GM21526 (cell line): ENCODE data around the gene OLIG2.

ENCODE experiments used
- ATAC-seq: cut with Tn5 transposase; IDR thresholded peaks from one replicate; pipeline ENCODE4 v1.9.1; 2021; ENCODE audit warnings: moderate library complexity; ENCODE audit not compliant: unreplicated experiment, low FRiP score

The OLIG2 gene

GRCh38 chr21:33032434-33033047 lies 6.8 kb downstream of the OLIG2 start:
- no peak for ATAC-seq

DNA sequence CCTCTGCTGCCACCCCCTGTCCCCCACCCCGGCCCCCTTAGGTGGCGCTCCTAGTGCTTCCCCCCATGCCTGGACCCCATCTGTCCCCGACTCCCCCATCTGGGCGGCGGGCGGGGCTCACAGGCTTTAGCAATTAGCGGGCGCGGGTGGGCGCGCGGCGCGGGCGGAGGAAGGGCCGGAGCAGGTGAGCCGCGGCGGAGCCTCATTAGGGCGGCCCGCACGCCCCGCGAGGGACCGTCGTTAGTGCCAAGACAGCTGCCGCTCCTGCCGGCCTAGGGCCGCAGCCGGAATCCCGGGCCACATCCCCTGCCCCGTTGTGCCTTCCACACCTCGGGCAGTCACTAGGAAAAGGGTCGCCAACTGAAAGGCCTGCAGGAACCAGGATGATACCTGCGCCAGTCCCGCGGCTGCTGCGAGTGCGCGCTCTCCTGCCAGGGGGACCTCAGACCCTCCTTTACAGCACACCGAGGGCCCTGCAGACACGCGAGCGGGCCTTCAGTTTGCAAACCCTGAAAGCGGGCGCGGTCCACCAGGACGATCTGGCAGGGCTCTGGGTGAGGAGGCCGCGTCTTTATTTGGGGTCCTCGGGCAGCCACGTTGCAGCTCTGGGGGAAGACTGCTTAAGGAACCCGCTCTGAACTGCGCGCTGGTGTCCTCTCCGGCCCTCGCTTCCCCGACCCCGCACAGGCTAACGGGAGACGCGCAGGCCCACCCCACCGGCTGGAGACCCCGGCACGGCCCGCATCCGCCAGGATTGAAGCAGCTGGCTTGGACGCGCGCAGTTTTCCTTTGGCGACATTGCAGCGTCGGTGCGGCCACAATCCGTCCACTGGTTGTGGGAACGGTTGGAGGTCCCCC lies 7.6 kb downstream of the OLIG2 start:
- no peak for ATAC-seq

GRCh38 chr21:33033961-33034413 lies 8.3 kb downstream of the OLIG2 start:
- ATAC-seq, result no peak

DNA sequence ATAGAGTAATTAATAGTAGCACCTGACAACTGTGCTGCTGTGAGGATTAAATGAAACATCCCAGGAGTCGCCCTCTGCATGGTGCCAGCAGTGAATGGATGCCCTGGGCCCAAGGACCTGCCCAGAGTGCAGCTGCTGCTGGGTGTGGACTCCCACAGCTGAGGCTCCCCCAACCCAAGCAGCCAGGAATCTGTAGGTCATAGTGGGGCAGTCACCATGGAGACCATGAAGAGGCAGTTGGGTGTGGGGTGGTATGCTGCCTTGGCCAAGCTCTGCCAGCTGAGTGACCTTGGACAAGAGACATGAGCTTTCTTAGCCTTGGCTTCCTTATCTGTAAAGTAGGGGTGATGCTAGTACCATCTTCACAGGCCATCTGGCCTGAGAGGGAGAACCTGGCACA lies 9.4 kb downstream of the OLIG2 start:
- no peak for ATAC-seq

DNA sequence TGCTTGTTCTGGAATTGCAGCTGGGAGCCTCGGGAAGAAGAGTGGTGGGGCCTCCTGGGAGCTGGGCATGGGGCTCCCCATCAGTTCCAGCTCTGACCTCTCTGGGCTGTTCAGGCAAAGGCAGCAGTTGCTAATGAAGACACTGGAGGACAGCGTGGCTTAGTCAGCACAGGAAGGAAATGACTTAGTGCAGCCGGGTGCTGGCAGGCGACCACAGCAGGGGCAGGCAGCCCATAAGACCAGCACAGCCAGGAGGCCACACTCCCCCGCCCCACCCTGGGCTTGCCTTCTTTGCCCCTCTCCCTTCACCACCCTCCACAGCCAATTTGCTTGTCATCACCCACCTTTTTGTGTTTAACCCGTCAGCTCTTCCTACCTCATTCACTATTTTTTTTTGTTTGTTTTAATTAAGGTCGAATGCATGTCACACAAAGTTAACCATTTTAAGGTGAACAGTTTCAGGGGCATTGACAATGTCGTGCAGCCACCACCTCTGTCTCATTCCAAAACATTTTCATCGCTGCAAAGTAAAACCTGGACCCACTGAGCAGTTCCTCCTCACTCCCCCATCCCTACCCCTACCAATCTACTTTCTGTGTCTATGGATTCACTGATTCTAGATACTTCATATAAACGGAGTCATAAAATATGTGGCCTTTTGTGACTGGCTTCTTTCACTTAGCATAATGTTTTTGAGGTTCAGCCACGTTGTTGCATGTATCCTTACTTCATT lies 10.9 kb downstream of the OLIG2 start:
- no peak for ATAC-seq

DNA sequence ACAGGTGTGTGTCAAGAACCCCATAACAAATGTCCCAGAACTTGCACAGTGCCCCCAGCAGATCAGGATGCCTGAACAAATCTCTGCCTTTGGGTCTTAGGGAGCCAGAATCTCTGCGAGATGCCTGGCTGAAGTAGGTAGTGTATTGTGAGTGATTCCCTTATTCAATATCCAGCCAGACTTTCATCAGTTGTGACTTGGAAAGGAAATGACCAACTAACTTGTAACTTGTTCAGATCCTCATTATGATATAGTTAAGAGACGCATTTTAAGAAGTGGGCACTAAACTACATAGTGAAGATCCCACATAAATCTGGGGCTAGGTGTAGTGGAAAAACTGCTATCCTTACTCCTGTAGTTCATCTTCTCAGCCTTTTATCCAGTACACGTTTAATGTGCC lies 11.8 kb downstream of the OLIG2 start:
- no peak for ATAC-seq

DNA sequence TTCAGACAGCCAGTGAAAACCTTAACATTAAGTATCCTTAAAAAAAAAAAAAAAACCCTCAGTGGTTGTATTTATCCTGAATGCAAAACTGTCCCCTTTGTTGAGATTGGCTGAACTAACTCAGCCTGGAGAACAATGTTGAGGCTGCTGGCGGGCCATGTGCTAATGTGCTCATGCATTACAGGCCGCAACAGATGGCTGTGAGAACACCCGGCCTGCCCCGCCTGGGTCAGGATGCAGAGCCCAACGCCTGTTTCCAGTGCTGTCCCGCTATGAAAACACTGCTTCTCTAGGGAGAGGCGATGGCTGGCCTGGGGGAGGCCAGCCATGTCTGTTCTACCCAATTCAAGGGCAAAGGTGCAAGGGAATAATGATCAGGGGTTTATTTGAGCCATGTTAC lies 13.8 kb downstream of the OLIG2 start:
- ATAC-seq, result no peak

GRCh38 chr21:33040215-33040614 lies 14.5 kb downstream of the OLIG2 start:
- no peak for ATAC-seq

DNA sequence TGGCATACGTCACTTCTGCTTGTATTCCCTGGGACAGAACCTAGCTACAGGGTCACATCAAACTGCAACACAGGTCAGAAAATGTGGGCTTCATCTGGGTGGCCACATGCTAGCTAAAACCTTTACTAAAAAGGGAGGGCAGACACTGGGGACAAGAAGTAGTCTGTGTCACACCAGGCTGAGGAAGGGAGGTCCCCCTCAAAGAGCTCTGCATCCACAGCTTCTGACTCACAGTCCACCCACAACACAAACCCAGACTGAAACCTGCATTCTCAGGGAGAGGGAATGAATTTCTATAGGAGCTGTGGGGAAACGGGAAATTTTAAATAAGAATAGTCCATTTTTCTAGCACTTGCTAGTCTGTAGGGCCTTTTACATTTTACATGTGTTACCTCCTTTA lies 16.2 kb downstream of the OLIG2 start:
- no peak for ATAC-seq

DNA sequence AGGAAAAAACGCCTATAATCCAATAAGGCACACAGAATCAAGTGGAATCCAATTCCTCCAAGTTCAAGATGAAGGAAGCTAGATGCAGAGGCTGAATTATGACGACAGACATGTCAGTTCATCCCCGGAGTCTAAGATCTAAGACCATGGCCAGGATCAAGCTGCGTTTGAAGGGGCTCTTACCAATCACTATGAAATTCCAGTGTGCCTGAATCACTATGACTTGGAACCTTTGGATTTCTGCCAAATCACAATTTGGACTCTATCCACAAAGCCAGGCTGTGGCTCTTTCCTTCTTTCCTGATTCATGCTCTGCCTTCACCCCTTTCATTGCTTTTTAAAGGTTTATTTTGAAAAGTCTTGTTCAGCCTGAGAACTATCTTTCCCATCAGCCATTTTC lies 17.1 kb downstream of the OLIG2 start:
- ATAC-seq, result no peak

- ATAC-seq, result no peak
Observed at GRCh38 chr21:33046455-33046854, 20.7 kb downstream of the OLIG2 start.

- no peak for ATAC-seq
Observed at GRCh38 chr21:33047231-33047630, 21.5 kb downstream of the OLIG2 start.

- ATAC-seq, result no peak
Observed at GRCh38 chr21:33051925-33052324, 26.2 kb downstream of the OLIG2 start.

DNA sequence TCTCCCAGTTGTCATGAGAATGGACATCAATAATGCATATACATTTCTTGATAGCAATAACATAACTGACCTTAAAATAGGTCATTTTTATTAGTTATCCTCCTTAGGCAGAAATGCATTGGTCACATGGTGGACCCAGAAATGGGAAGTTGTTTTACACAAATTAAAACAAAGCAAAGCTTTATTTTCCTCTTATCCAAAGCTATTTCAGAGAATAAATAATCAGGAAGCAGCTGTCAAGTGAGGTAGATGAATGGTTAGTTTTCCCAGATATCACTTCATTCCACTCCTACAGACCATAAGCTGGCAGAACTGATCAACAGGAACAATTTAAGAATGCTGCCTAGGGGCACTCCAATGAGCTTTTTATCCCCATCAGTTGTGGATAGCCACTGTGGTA lies 28.2 kb downstream of the OLIG2 start:
- no peak for ATAC-seq

DNA sequence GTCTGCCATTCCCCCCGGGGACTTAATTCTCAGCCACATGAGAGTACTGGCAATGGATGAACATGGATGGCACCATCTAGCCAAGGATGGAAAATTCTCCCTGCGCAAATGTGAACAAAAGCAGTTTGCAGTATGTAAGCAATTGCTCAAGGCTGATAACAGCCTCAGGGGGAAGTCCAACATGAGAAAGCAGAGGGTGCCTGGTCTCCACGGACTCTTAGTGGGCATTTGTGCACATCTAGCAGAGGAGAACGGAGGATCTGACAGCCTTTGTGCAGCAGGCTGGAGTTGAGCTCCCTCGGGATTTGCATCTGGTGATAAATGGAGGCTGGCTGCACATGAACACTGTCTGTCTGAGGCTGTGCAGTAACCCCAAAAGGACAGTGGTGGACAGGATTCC lies 30.3 kb downstream of the OLIG2 start:
- ATAC-seq, result no peak

DNA sequence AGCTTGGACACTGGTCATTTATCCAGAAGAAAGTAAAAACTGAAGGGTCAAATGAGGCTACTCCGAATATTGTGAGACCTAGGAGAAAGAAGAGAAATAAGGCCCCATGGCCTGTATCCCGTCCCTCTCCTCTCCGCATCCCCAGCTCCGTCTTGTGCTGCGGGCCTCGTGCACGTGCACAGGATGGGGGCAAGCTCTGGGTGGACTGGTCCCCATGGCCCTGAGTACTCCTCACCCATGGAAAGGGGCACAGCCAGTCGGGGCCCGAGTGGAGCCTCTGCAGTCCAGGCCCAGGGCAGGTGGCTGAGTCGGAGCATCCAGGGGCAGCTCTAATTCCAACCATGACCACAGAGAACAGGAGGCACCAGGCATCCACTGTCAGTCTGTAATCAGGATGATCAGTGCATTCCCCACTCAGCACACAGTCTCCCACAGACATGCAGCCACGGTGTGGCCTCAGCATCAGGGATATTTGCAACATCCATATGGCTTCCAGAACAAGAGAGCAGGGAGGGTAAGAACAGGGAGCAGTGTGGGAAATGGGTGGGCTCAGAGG lies 31.7 kb downstream of the OLIG2 start:
- ATAC-seq, result no peak

DNA sequence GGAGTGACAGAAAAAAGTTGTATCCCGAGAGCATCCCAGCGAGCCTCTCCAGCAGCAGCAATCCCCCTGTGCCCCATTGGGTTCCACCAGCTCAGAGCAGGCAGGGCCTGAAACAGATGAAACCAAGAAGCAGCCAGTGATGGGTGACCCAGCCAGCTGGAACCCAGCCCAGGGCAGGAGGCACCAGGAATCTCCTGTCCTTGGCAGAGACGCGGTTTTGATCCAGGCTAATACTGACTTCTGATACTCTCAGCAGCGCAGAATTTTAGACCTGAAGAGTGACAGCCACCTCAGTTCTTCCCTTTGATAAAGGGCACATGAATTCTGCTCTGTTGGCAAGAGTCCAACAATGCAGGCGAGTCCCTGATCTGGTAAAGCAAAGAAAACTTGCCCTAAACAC lies 32.8 kb downstream of the OLIG2 start:
- no peak for ATAC-seq

GRCh38 chr21:33058957-33059356 lies 33.2 kb downstream of the OLIG2 start:
- no peak for ATAC-seq

GRCh38 chr21:33059380-33059841 lies 33.7 kb downstream of the OLIG2 start:
- no peak for ATAC-seq

GRCh38 chr21:33061233-33061632 lies 35.5 kb downstream of the OLIG2 start:
- ATAC-seq, result no peak

DNA sequence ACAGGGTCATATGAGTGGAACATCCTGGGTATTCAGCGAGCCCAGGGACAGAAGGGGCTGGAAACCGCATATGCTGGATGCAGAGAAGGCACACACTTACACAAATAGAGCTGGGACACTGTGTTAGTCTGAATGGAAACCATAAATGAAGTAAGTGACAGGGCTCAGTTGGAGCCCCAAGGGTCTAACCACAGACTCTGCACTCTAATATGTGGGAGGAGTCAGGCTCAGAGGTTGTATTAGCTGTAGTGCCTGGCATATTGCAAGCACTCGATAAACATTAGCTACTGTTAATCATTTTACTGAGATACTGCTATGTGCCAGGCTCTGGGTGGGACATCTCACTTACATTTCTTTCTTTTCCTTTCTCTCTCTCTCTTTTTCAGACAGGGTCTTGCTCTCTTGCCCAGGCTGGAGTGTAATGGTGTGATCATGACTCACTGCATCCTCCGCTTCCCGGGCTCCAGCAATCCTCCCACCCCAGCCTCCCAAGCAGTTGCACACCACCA lies 37.7 kb downstream of the OLIG2 start:
- ATAC-seq, result no peak
